Gastrocnemius medialis (tissue), 4 donors: Measurements from ENCODE around the gene DYNLT2B.

Experiments
- CTCF ChIP-seq, 5 experiments: fragments of 450-650 bp in 3 of 5; fragments of 200-600 bp in 2 of 5; sonication (generic) in 2 of 5; IDR thresholded peaks in 4 of 5; conservative IDR thresholded peaks in 1 of 5; 1 replicate in 4 of 5; 2 replicates in 1 of 5; pipeline ENCODE4 v1.5.1; 2016 to 2019; ENCODE audit warnings: antibody characterized with exemption in 5 of 5, mild to moderate bottlenecking in 3 of 5, moderate library complexity in 3 of 5
- POLR2A ChIP-seq, 2 donors: fragments of 450-650 bp; IDR thresholded peaks; one replicate each; pipeline ENCODE4 v1.6.1; 2017; ENCODE audit warnings: antibody characterized with exemption in 2 of 2, mild to moderate bottlenecking in 2 of 2, moderate library complexity in 2 of 2

GRCh38 chr3:196339493-196340254, 21.6 kb upstream of the DYNLT2B start:
- TF ChIP-seq POLR2A (IDR thresholded peaks at IDR 0.05): no peak
- no peak for TF ChIP-seq CTCF (IDR thresholded peaks at IDR 0.05 in 4 of 5, conservative IDR thresholded peaks at IDR 0.05 in 1 of 5)
